Suprapubic skin (tissue), 4 donors: ENCODE data around the gene UTS2B. TPM values are rescaled to one million over a fixed set of nuclear protein-coding genes. Genes with fewer than 3 reads are reported as not detected.

Experiments
- DNase-seq, 2 donors: peaks; one replicate each; pipeline ENCODE4 v3.0.0-alpha.2; 2019; ENCODE audit warnings: low spot score in 2 of 2
- H3K27ac ChIP-seq: fragments of 200-600 bp; sonication (generic); one replicate; pipeline ENCODE4 v1.5.1; 2019
- H3K27me3 ChIP-seq: fragments of 200-600 bp; sonication (generic); one replicate; pipeline ENCODE4 v1.5.1; 2019
- H3K36me3 ChIP-seq: fragments of 200-600 bp; sonication (generic); one replicate; pipeline ENCODE4 v1.5.1; 2019
- H3K4me1 ChIP-seq: fragments of 200-600 bp; sonication (generic); one replicate; pipeline ENCODE4 v1.5.1; 2019
- H3K4me3 ChIP-seq: fragments of 200-600 bp; sonication (generic); one replicate; pipeline ENCODE4 v1.5.1; 2019; ENCODE audit warnings: mild to moderate bottlenecking
- H3K9me3 ChIP-seq: fragments of 200-600 bp; sonication (generic); one replicate; pipeline ENCODE4 v1.5.1; 2019
- CTCF ChIP-seq, 2 donors: fragments of 200-600 bp in 1 of 2; fragments of 450-650 bp in 1 of 2; sonication (generic) in 1 of 2; IDR thresholded peaks; one replicate each; pipeline ENCODE4 v1.5.1; 2016 to 2019; ENCODE audit warnings: antibody characterized with exemption in 2 of 2, mild to moderate bottlenecking in 1 of 2, moderate library complexity in 1 of 2
- EP300 ChIP-seq: sonication (generic); formaldehyde crosslinking; IDR thresholded peaks from one replicate; pipeline ENCODE4 v1.6.1; 2017; ENCODE audit warnings: antibody characterized with exemption
- POLR2A ChIP-seq, 2 donors: fragments of 450-650 bp; IDR thresholded peaks; one replicate each; pipeline ENCODE4 v1.6.1; 2017; ENCODE audit warnings: antibody characterized with exemption in 2 of 2, mild to moderate bottlenecking in 2 of 2, moderate library complexity in 2 of 2
- POLR2AphosphoS5 ChIP-seq, 3 donors: sonication (generic); formaldehyde crosslinking; IDR thresholded peaks; one replicate each; pipeline ENCODE4 v1.6.1; 2017; ENCODE audit warnings: antibody characterized with exemption in 3 of 3
- WGBS: methylation state at CpG from one replicate; pipeline ENCODE4 v1.1.5; 2018; 5-methylcytosine and 5-hydroxymethylcytosine counted together
- total RNA-seq, 4 donors: library from RNA; depleted of rRNA; stranded (reverse); fragments of >200 nt; gene quantifications; one replicate each; pipeline ENCODE4 v1.1.0, GENCODE V29; 2016

UTS2B gene
- total RNA-seq, 4 donors from 2014 or later: 1.0 TPM; not detected in 3

- TF ChIP-seq POLR2AphosphoS5 (IDR thresholded peaks at IDR 0.05) (no peak), EP300 (no peak), POLR2A (IDR thresholded peaks at IDR 0.05) (no peak), CTCF (IDR thresholded peaks at IDR 0.05) (no peak)
- Histone ChIP-seq H3K9me3 (no peaks in the 10 kb centered on the region), H3K36me3 (no peaks in the 10 kb centered on the region), H3K4me3 (no peak overlapping the region), H3K4me1 (no peaks in the 10 kb centered on the region), H3K27me3 (no peaks in the 10 kb centered on the region), H3K27ac (no peak overlapping the region)
- WGBS: 100% methylated on average over 1 of the region's 1 CpG
- no peak for DNase-seq
These were observed 36.0 kb downstream of the UTS2B start for GRCh38 chr3:191294291-191294690.

GRCh38 chr3:191292243-191293015 lies 37.9 kb downstream of the UTS2B start:
- no peak overlapping the region for H3K27ac ChIP-seq
- TF ChIP-seq POLR2A (IDR thresholded peaks at IDR 0.05) (no peak), EP300 (no peak), CTCF (IDR thresholded peaks at IDR 0.05) (no peak), POLR2AphosphoS5 (IDR thresholded peaks at IDR 0.05) (no peak)
- no peak overlapping the region for H3K4me3 ChIP-seq
- H3K36me3 ChIP-seq: no peaks in the 10 kb centered on the region
- H3K27me3 ChIP-seq: no peaks in the 10 kb centered on the region
- WGBS: 79% methylated on average over 5 of the region's 5 CpGs
- no peak for DNase-seq
- H3K9me3 ChIP-seq: no peaks in the 10 kb centered on the region
- no peaks in the 10 kb centered on the region for H3K4me1 ChIP-seq

GRCh38 chr3:191290311-191291025 lies 39.9 kb downstream of the UTS2B start:
- DNase-seq: no peak
- Histone ChIP-seq H3K4me3 (peak overlapping the region; percentile 5), H3K27ac (no peak overlapping the region), H3K27me3 (no peaks in the 10 kb centered on the region), H3K9me3 (no peaks in the 10 kb centered on the region), H3K36me3 (no peaks in the 10 kb centered on the region), H3K4me1 (no peaks in the 10 kb centered on the region)
- 40% methylated on average over 4 of the region's 4 CpGs for WGBS
- TF ChIP-seq EP300 (no peak), POLR2AphosphoS5 (IDR thresholded peaks at IDR 0.05) (no peak), POLR2A (IDR thresholded peaks at IDR 0.05) (no peak), CTCF (IDR thresholded peaks at IDR 0.05) (no peak)

GRCh38 chr3:191283400-191283799 lies 46.9 kb downstream of the UTS2B start:
- Histone ChIP-seq H3K27me3 (no peaks in the 10 kb centered on the region), H3K4me1 (no peaks in the 10 kb centered on the region), H3K27ac (no peak overlapping the region), H3K4me3 (no peak overlapping the region), H3K9me3 (no peaks in the 10 kb centered on the region), H3K36me3 (no peaks in the 10 kb centered on the region)
- TF ChIP-seq CTCF (IDR thresholded peaks at IDR 0.05) (no peak), POLR2AphosphoS5 (IDR thresholded peaks at IDR 0.05) (no peak), EP300 (no peak), POLR2A (IDR thresholded peaks at IDR 0.05) (no peak)
- DNase-seq: no peak
- WGBS: 92% methylated on average over 2 of the region's 2 CpGs
